BJ (cell line): Measurements from ENCODE around the gene ADGB. TPM values are rescaled to one million over a fixed set of nuclear protein-coding genes. Genes with fewer than 3 reads are reported as not detected.

Experiments
- CTCF ChIA-PET: fragments of 350-600 bp; formaldehyde crosslinking; extraction: SDS; loops from one replicate; lab custom pipeline; 2021; ENCODE audit warnings: antibody characterized with exemption, inconsistent platforms; lab: Yijun Ruan, JAX
- POLR2A ChIA-PET: fragments of 300-600 bp; sonication (Branson Sonifier 250); formaldehyde crosslinking; extraction: SDS; loops from one replicate; lab custom pipeline; 2021; ENCODE audit warnings: antibody characterized with exemption; lab: Charles Lee
- DNase-seq: peaks from one replicate; pipeline ENCODE4 v3.0.0-alpha.2; 2011; ENCODE audit warnings: low read depth
- H3K27me3 ChIP-seq: 2 replicates; pipeline ENCODE4 v1.6.0; 2011; ENCODE audit warnings: low read length; ENCODE audit not compliant: control insufficient read depth, insufficient read depth
- H3K36me3 ChIP-seq: 2 replicates; pipeline ENCODE4 v1.5.1; 2011; ENCODE audit warnings: low read length; ENCODE audit not compliant: control insufficient read depth, insufficient read depth
- H3K4me3 ChIP-seq: 2 replicates; pipeline ENCODE4 v1.5.1; 2011; ENCODE audit warnings: low read depth, mild to moderate bottlenecking, control low read depth, low read length
- polyA plus RNA-seq: library from polyadenylated mRNA; depleted of rRNA; stranded (reverse); fragments of >200 nt; gene quantifications from 2 replicates; pipeline ENCODE4 v1.2.3, GENCODE V29; 2011
- TF ChIP-seq, protein P1 (sequence below): IDR thresholded peaks from 2 replicates; pipeline ENCODE4 v1.5.1; 2011; ENCODE audit warnings: low read depth, mild to moderate bottlenecking, control low read depth, inconsistent platforms, low read length, moderate library complexity; ENCODE audit not compliant: insufficient read depth

Gene ADGB
- polyA plus RNA-seq, 1 experiment: not detected

DNA sequence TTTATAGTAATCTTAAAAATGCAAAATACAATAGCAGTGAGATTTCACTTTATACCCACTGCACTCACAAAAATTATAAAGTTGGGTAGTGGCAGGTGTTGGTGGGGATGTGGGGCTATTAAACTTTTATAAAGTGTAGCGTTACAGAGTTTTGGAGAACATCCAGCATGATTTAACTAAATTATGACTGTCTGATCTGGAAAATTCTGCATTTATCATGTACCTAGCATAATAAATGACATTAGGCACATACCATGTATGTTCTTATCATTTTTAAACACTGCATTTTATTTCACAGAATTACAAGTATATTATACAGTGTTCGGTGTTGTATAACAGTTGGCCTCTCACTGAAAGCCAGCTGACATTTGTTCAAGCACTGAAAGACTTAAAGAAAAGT is 169.9 kb downstream of the ADGB start:
- ChIA-PET CTCF (interaction anchor here (0.8 kb wide), 1 partner anchor 349 kb away, joined by 3 read pairs; no protein-coding TSS in a partner anchor), POLR2A (no interaction called here)
- no peaks in the 10 kb centered on the region for H3K27me3 ChIP-seq
- no peak overlapping the region for H3K4me3 ChIP-seq
- TF ChIP-seq, protein P1, sequence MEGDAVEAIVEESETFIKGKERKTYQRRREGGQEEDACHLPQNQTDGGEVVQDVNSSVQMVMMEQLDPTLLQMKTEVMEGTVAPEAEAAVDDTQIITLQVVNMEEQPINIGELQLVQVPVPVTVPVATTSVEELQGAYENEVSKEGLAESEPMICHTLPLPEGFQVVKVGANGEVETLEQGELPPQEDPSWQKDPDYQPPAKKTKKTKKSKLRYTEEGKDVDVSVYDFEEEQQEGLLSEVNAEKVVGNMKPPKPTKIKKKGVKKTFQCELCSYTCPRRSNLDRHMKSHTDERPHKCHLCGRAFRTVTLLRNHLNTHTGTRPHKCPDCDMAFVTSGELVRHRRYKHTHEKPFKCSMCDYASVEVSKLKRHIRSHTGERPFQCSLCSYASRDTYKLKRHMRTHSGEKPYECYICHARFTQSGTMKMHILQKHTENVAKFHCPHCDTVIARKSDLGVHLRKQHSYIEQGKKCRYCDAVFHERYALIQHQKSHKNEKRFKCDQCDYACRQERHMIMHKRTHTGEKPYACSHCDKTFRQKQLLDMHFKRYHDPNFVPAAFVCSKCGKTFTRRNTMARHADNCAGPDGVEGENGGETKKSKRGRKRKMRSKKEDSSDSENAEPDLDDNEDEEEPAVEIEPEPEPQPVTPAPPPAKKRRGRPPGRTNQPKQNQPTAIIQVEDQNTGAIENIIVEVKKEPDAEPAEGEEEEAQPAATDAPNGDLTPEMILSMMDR: no peak
- DNase-seq: no peak
- H3K36me3 ChIP-seq: no peaks in the 10 kb centered on the region

DNA sequence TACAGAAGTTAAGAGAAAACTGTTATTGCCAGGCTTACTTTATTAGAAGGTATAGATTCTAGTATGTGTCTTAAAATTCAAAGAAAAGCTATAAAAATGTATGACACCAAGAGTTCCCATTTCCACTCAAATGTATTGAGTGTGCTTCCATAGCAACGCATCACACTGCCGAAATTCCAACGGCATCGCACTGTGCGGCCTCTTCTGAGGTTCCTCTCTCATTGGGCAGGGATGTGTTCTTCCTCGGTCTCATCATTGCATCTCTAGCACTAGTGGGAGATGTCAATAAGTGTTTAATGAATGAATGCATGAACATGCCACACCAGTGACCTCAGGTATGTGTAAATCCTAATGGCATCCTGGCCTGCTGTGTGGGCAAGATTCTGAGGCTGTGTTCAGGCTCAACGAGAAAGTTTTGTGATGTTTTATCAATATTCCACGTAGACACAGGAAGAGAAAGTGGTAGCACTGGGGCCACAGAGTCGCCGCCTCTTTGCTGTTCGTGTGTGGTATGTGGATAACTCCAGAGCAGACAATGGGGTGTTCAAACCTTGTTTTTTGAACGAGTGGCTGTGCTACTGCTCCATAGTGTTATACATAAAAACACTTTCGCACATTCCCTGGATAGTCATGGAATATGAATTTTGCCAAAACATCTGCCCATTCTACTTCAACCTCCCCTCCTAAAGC is 171.6 kb downstream of the ADGB start:
- ChIA-PET POLR2A (no interaction called here), CTCF (interaction anchor here (1.4 kb wide), 1 partner anchor 10 kb away, joined by 4 read pairs; no protein-coding TSS in a partner anchor)
- TF ChIP-seq, protein P1: no peak
- Histone ChIP-seq H3K36me3 (no peaks in the 10 kb centered on the region), H3K4me3 (no peak overlapping the region), H3K27me3 (no peaks in the 10 kb centered on the region)
- DNase-seq: no peak

DNA sequence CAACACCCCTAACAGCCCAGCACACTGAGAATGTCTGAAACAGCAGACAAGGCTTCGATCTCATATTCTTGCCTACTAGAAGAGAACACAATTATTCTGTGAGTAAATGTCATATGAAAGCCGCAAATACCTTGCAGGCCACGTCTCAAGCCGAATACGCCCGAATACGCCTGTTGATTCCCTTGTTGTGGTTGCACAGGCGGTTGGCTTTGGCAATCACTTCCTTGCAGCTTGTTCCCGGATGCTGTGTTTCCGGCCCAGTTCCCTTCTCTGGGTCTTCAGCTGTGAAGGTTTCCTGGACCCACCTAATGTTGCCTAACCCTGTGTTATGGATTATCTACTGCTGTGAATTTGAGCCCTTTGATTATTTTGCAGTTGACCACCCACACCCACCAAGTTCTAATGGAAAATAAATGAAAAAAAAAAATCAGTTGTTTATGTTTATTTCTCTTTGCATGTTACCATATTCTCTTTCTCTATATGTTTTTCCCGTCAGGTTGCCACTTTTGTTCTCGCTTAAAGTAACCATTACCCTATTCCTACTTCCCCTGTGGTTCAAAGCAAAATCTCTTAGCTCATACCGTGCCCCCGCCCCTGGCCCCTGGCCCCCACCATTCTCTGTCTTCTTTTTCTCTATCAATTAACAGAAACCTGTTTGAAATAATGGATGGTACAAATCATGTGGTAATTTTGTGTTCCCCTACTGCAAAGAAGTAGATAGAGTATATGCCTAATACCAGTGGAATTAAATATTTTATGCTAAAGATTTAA is 172.4 kb downstream of the ADGB start:
- POLR2A ChIA-PET: no interaction called here
- no peak for DNase-seq
- TF ChIP-seq, protein P1: no peak
- Histone ChIP-seq H3K36me3 (no peaks in the 10 kb centered on the region), H3K4me3 (no peak overlapping the region), H3K27me3 (no peaks in the 10 kb centered on the region)
- CTCF ChIA-PET: interaction anchor here (0.6 to 1.4 kb wide), 2 partner anchors 10 to 11 kb away, joined by 3 to 4 read pairs; no protein-coding TSS in a partner anchor

DNA sequence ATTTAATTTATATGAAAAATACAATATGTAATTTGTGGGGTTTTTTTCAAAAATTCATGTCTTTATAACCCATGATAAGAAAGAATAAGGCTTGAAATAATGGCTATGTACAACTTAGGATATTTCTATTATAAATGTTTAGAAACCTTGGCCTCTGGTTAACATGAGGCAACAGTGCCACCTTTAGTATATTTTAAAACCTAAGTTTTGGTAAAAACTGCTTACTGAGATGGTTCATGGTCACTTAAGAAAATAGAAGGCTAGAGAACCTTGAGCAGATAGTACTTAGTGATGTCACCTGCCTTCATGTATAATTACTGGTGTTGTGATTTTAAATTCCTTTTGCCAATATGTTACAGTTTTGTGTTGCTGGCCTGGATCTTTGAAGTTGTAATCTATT is 176.4 kb downstream of the ADGB start:
- CTCF ChIA-PET: no interaction called here
- H3K27me3 ChIP-seq: no peaks in the 10 kb centered on the region
- no peaks in the 10 kb centered on the region for H3K36me3 ChIP-seq
- TF ChIP-seq, protein P1: no peak
- no peak overlapping the region for H3K4me3 ChIP-seq
- POLR2A ChIA-PET: no interaction called here
- DNase-seq: no peak

DNA sequence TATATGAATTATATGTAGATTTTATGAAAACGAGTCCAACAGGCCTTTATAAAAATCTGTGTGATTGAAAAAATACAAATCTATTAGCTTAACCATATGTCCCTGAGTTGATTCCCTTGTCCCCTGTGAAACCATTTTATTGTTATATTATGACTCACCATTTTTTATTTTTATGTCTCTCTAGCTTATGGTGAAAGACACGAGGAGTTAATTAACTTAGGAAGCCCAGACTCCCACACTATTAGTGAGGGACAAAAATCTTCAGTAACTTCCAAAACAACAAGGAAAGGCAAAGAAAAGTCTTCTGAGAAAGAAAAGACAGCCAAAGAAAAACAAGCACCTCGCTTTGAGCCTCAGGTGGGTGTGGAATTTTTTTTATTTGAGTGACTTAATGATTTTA is 183.1 kb downstream of the ADGB start:
- ChIA-PET CTCF (interaction anchor here (0.8 kb wide), 1 partner anchor 25 kb away, joined by 3 read pairs; no protein-coding TSS in a partner anchor), POLR2A (interaction anchor here (0.6 kb wide), 1 partner anchor 224 kb away, joined by 3 read pairs; no protein-coding TSS in a partner anchor)
- peak; percentile 8 for DNase-seq
- Histone ChIP-seq H3K27me3 (no peaks in the 10 kb centered on the region), H3K4me3 (no peak overlapping the region), H3K36me3 (no peaks in the 10 kb centered on the region)
- TF ChIP-seq, protein P1: no peak
